Measurements from ENCODE around the gene GPER1. TPM values are rescaled to one million over a fixed set of nuclear protein-coding genes. Genes with fewer than 3 reads are reported as not detected.

GPER1 gene
- total RNA-seq, 1 experiment from 2014 or later, result not detected

GRCh38 chr7:1094870-1095269, 7.0 kb downstream of the GPER1 start:
- H4K91ac ChIP-seq (ENCODE audit: insufficient read length, low read depth, low read length), result no peak overlapping the region
- H4K8ac ChIP-seq (replicated peaks; ENCODE audit: insufficient read length, low read depth, low read length), result no peak overlapping the region
- H2AK5ac ChIP-seq (ENCODE audit: insufficient read length, low read length), result no peak overlapping the region
- H3K4me2 ChIP-seq (ENCODE audit: insufficient read depth, insufficient read length, low read length), result no peak overlapping the region
- H4K20me1 ChIP-seq (ENCODE audit: control insufficient read depth, insufficient read depth, insufficient read length), result peaks cover 9% of the 10 kb centered on the region
- H3K23ac ChIP-seq (ENCODE audit: insufficient read length, low read depth, low read length), result no peak overlapping the region
- H3K79me1 ChIP-seq (ENCODE audit: insufficient read depth, low read depth, low read length, poor library complexity, severe bottlenecking), result peaks cover 5% of the 10 kb centered on the region
- no peaks in the 10 kb centered on the region for H3K23me2 ChIP-seq (ENCODE audit: insufficient read length, low read depth, low read length, poor library complexity, severe bottlenecking)
- TF ChIP-seq CTCF (conservative IDR thresholded peaks at IDR 0.05), result no peak
- Mint-ChIP-seq H3K9me3 (no peaks in the 10 kb centered on the region), H3K4me1 (no peaks in the 10 kb centered on the region), H3K27me3 (ENCODE audit: low read depth) (no peaks in the 10 kb centered on the region; the same call in 1 of the 2 replicates), H3K4me3 (no peak overlapping the region), H3K36me3 (ENCODE audit: insufficient read depth in 1 of 3, low read depth in 3 of 3) (peaks cover 5 to 30% (median 19%) of the 10 kb centered on the region in 3 experiments; a peak in 6 of 7 replicates), H3K27ac (peak overlapping the region in 2 of 3 experiments; percentile 69 to 85; a peak in 2 of 7 replicates)
- no peak overlapping the region for H2BK120ac ChIP-seq (ENCODE audit: low read depth, low read length, poor library complexity, severe bottlenecking)
- peaks cover 3% of the 10 kb centered on the region; the same call in 1 of the 2 replicates for H3K79me2 ChIP-seq (ENCODE audit: insufficient read depth, low read length)
- no peak overlapping the region; the same call in 1 of the 2 replicates for H3K14ac ChIP-seq (ENCODE audit: insufficient read depth, low read length)
- no peak overlapping the region for H3K18ac ChIP-seq (ENCODE audit: insufficient read length, low read depth, low read length)
- no peak overlapping the region for H2BK20ac ChIP-seq (ENCODE audit: low read depth, low read length, poor library complexity, severe bottlenecking)
- no peaks in the 10 kb centered on the region for H3K4me1 ChIP-seq (ENCODE audit: insufficient read depth, low read length)
- H3T11ph ChIP-seq (ENCODE audit: low read length), result no peak overlapping the region
- no peak overlapping the region for H2BK12ac ChIP-seq (ENCODE audit: insufficient read length, low read depth, low read length)
- no CpG with 5 or more reads among the region's 14 CpGs for WGBS (ENCODE audit: extremely low coverage, insufficient read length, low lambda C conversion rate)
- H2BK5ac ChIP-seq (ENCODE audit: insufficient read length, low read length), result no peak overlapping the region
- no peak overlapping the region for H2BK15ac ChIP-seq (ENCODE audit: low read depth, low read length)
- H3K9me3 ChIP-seq (ENCODE audit: control insufficient read depth, low read depth, low read length), result no peaks in the 10 kb centered on the region
- H3K9ac ChIP-seq (ENCODE audit: extremely low read depth, insufficient read length, low read length), result no peak overlapping the region
- no peak overlapping the region for H4K5ac ChIP-seq (ENCODE audit: insufficient read length, low read depth, low read length)
- no peak overlapping the region for H3K27ac ChIP-seq (ENCODE audit: insufficient read length, low read depth, low read length)
- no peak overlapping the region for H3K56ac ChIP-seq (ENCODE audit: insufficient read length, low read depth, low read length)
- no peak overlapping the region for H2AFZ ChIP-seq (ENCODE audit: low read length)
- H3K4ac ChIP-seq (ENCODE audit: low read depth, low read length), result no peak overlapping the region
- no peaks in the 10 kb centered on the region for H3K27me3 ChIP-seq (ENCODE audit: insufficient read depth, low read length)
- DNase-seq, result no peak

All from H9 (cell line).